PFSK-1 (cell line): ENCODE data around the gene MZB1.

ENCODE experiments used
- POLR2AphosphoS5 ChIP-seq: IDR thresholded peaks from 2 replicates; pipeline ENCODE4 v1.6.1; 2012; ENCODE audit warnings: low read depth, mild to moderate bottlenecking, control low read depth, low read length, moderate library complexity
- TAF1 ChIP-seq: IDR thresholded peaks from 2 replicates; pipeline ENCODE4 v1.6.1; 2012; ENCODE audit warnings: low read length, control low read depth, borderline replicate concordance; ENCODE audit not compliant: insufficient read depth
- TF ChIP-seq, protein P1 (sequence below), 2 experiments: IDR thresholded peaks; 2 replicates each; pipeline versions ENCODE4 v1.6.1 to v1.8.0; 2011 to 2012; ENCODE audit warnings: low read depth in 2 of 2, low read length in 2 of 2, control low read depth in 1 of 2, inconsistent platforms in 1 of 2, mild to moderate bottlenecking in 1 of 2, moderate library complexity in 1 of 2; ENCODE audit not compliant: insufficient read depth in 1 of 2

DNA sequence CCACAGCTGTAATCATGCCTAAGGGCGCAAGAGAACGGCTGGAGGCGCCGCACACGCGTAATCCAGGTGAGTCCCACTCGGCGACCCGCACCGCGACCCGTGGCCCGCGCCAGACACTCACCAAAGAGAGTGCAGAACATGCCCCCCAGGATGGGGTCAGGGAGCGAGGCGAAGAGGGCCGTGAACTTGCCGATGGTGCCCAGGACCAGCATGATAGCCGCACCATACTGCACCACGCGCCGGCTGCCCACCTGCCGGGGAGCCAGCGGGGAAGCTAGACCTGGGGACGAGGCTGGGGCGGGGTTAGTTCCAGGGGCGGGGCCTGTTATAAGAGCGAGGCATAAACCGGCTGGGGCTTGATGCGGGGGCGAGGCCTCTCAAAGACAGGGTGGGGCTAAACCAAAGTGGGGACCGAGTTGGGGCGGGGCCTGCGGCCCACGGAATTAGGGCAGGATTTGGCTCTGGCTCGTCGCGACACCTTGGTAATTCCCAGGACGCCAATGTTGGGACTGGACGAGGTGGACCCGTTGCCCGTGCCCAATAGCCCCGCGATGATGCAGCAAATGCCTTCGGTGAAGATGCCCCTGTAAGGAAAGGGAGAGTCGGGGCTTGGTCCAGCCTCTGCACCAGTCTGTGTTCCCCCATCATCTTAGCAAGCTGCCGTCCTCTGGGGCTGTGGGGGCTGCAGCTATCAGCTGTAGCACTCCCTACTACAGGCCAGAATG, 11.4 kb downstream of the MZB1 start:
- TF ChIP-seq, protein P1, sequence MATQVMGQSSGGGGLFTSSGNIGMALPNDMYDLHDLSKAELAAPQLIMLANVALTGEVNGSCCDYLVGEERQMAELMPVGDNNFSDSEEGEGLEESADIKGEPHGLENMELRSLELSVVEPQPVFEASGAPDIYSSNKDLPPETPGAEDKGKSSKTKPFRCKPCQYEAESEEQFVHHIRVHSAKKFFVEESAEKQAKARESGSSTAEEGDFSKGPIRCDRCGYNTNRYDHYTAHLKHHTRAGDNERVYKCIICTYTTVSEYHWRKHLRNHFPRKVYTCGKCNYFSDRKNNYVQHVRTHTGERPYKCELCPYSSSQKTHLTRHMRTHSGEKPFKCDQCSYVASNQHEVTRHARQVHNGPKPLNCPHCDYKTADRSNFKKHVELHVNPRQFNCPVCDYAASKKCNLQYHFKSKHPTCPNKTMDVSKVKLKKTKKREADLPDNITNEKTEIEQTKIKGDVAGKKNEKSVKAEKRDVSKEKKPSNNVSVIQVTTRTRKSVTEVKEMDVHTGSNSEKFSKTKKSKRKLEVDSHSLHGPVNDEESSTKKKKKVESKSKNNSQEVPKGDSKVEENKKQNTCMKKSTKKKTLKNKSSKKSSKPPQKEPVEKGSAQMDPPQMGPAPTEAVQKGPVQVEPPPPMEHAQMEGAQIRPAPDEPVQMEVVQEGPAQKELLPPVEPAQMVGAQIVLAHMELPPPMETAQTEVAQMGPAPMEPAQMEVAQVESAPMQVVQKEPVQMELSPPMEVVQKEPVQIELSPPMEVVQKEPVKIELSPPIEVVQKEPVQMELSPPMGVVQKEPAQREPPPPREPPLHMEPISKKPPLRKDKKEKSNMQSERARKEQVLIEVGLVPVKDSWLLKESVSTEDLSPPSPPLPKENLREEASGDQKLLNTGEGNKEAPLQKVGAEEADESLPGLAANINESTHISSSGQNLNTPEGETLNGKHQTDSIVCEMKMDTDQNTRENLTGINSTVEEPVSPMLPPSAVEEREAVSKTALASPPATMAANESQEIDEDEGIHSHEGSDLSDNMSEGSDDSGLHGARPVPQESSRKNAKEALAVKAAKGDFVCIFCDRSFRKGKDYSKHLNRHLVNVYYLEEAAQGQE (IDR thresholded peaks at IDR 0.05; ENCODE audit: insufficient read depth in 1 of 2, low read depth in 2 of 2, low read length in 2 of 2), result no peak
- TF ChIP-seq TAF1 (no peak), POLR2AphosphoS5 (no peak)
